WTC11 (cell line): ENCODE measurements around the gene RRP36. TPM values are rescaled to one million over a fixed set of nuclear protein-coding genes. Genes with fewer than 3 reads are reported as not detected.

Experiments used
- ATAC-seq: fragments of 200-7000 bp; cut with Tn5 transposase; 2 replicates; pipeline ENCODE4 v1.10.0; 2021; ENCODE audit warnings: mild to moderate bottlenecking, moderate library complexity
- CTCF ChIA-PET: fragments of 300-600 bp; sonication (Branson Sonifier 250); formaldehyde crosslinking; loops from one replicate; lab custom pipeline; 2021; ENCODE audit warnings: antibody characterized with exemption; lab: Charles Lee
- POLR2A ChIA-PET: fragments of 350-600 bp; sonication (Branson Sonifier 250); formaldehyde crosslinking; loops from one replicate; lab custom pipeline; 2021; ENCODE audit warnings: antibody characterized with exemption; lab: Charles Lee
- DNase-seq: peaks from one replicate; pipeline ENCODE4 v3.0.0; 2021; ENCODE audit warnings: low spot score
- H3K27ac Mint-ChIP-seq: 2 replicates; pipeline ENCODE4 v1.8.0; 2021; ENCODE audit warnings: mixed read lengths
- H3K27me3 Mint-ChIP-seq: 2 replicates; pipeline ENCODE4 v1.8.0; 2021; ENCODE audit warnings: low read depth, mild to moderate bottlenecking, moderate library complexity, mixed read lengths
- H3K36me3 Mint-ChIP-seq: 2 replicates; pipeline ENCODE4 v1.8.0; 2021; ENCODE audit warnings: mixed read lengths
- H3K4me1 Mint-ChIP-seq: 2 replicates; pipeline ENCODE4 v1.8.0; 2022; ENCODE audit warnings: mixed read lengths
- H3K4me3 Mint-ChIP-seq: 2 replicates; pipeline ENCODE4 v1.8.0; 2021; ENCODE audit warnings: mild to moderate bottlenecking, moderate library complexity, mixed read lengths
- H3K9me3 Mint-ChIP-seq: 2 replicates; pipeline ENCODE4 v1.8.0; 2021; ENCODE audit warnings: mixed read lengths
- AFF4 ChIP-seq: sonication (generic); formaldehyde crosslinking; IDR thresholded peaks from 2 replicates; pipeline ENCODE4 v1.8.1; 2023; ENCODE audit warnings: mild to moderate bottlenecking, missing genetic modification reagents, borderline replicate concordance
- ATF3 ChIP-seq: sonication (generic); formaldehyde crosslinking; conservative IDR thresholded peaks from 2 replicates; pipeline ENCODE4 v1.8.1; 2022; ENCODE audit warnings: mild to moderate bottlenecking, missing genetic modification reagents
- E2F5 ChIP-seq: sonication (generic); formaldehyde crosslinking; IDR thresholded peaks from 2 replicates; pipeline ENCODE4 v1.8.1; 2022; ENCODE audit warnings: mild to moderate bottlenecking, moderate library complexity, missing genetic modification reagents
- FOXJ3 ChIP-seq: sonication (generic); formaldehyde crosslinking; IDR thresholded peaks from 2 replicates; pipeline ENCODE4 v1.9.0; 2021; ENCODE audit warnings: missing genetic modification reagents, mild to moderate bottlenecking, borderline replicate concordance
- NFATC4 ChIP-seq: fragments of 250-450 bp; sonication (Bioruptor Pico); IDR thresholded peaks from 2 replicates; pipeline ENCODE4 v1.9.0; 2021; ENCODE audit warnings: mild to moderate bottlenecking
- NFYB ChIP-seq: sonication (generic); formaldehyde crosslinking; conservative IDR thresholded peaks from 2 replicates; pipeline ENCODE4 v1.8.0; 2022; ENCODE audit warnings: low read depth, missing genetic modification reagents
- PRDM15 ChIP-seq: sonication (generic); formaldehyde crosslinking; IDR thresholded peaks from 2 replicates; pipeline ENCODE4 v1.8.0; 2022; ENCODE audit warnings: missing genetic modification reagents
- ZNF138 ChIP-seq: sonication (generic); formaldehyde crosslinking; conservative IDR thresholded peaks from 2 replicates; pipeline ENCODE4 v1.8.1; 2022; ENCODE audit warnings: mild to moderate bottlenecking, moderate library complexity, missing genetic modification reagents
- ZNF232 ChIP-seq: sonication (generic); formaldehyde crosslinking; IDR thresholded peaks from 2 replicates; pipeline ENCODE4 v1.8.0; 2022; ENCODE audit warnings: mild to moderate bottlenecking, missing genetic modification reagents
- ZNF263 ChIP-seq: sonication (generic); formaldehyde crosslinking; IDR thresholded peaks from 2 replicates; pipeline ENCODE4 v1.8.1; 2022; ENCODE audit warnings: low read depth, mild to moderate bottlenecking, moderate library complexity, missing genetic modification reagents
- ZNF425 ChIP-seq: fragments of 250-450 bp; sonication (Bioruptor Pico); conservative IDR thresholded peaks from 2 replicates; pipeline ENCODE4 v1.9.0; 2021; ENCODE audit warnings: mild to moderate bottlenecking
- ZNF532 ChIP-seq: fragments of 250-450 bp; sonication (Bioruptor Pico); IDR thresholded peaks from 2 replicates; pipeline ENCODE4 v1.9.0; 2021; ENCODE audit warnings: mild to moderate bottlenecking, borderline replicate concordance
- ZSCAN18 ChIP-seq: fragments of 250-450 bp; sonication (Bioruptor Pico); IDR thresholded peaks from 2 replicates; pipeline ENCODE4 v2.1.2; 2022; ENCODE audit warnings: mild to moderate bottlenecking, moderate library complexity
- total RNA-seq: library from RNA; stranded (reverse); gene quantifications from 3 replicates; pipeline ENCODE4 v1.2.3, GENCODE V29; 2021

The RRP36 gene
- total RNA-seq, 1 experiment from 2014 or later, result 81.0 TPM

- TF ChIP-seq PRDM15 (CRISPR knock-in tag) (no peak), E2F5 (CRISPR knock-in tag) (no peak), NFYB (no peak), ZNF532 (CRISPR knock-in tag) (no peak)
These were observed 12.7 kb downstream of the RRP36 start (continued) for GRCh38 chr6:43034190-43034525.

- Mint-ChIP-seq H3K36me3 (peaks cover 49% of the 10 kb centered on the region), H3K4me1 (no peaks in the 10 kb centered on the region), H3K4me3 (no peak overlapping the region), H3K27ac (no peak overlapping the region), H3K9me3 (no peaks in the 10 kb centered on the region), H3K27me3 (no peaks in the 10 kb centered on the region)
- ChIA-PET CTCF (interaction anchor here (1.0 to 2.5 kb wide), 3 partner anchors 14 to 108 kb away, joined by 3 to 10 read pairs (median 6); partner anchors contain the start of genes KLHDC3, MEA1 and RRP36), POLR2A (interaction anchor here (0.9 to 1.7 kb wide), 2 partner anchors 15 to 18 kb away, joined by 3 read pairs; partner anchors contain the start of gene CUL7)
- ATAC-seq, result no peak
- TF ChIP-seq ZSCAN18 (CRISPR knock-in tag) (no peak), ZNF232 (no peak), ZNF138 (no peak), NFATC4 (CRISPR knock-in tag) (no peak), FOXJ3 (CRISPR knock-in tag) (no peak), ZNF425 (CRISPR knock-in tag) (no peak), AFF4 (CRISPR knock-in tag) (no peak), ZNF263 (CRISPR knock-in tag) (no peak), ATF3 (no peak)
- no peak for DNase-seq
These were observed 14.2 kb downstream of the RRP36 start for GRCh38 chr6:43035495-43036194.
